ENCODE results near the gene ANKRD10. TPM values are rescaled to one million over a fixed set of nuclear protein-coding genes. Genes with fewer than 3 reads are reported as not detected.

Gene ANKRD10
- total RNA-seq, 1 experiment from 2014 or later, result 159 TPM

GRCh38 chr13:110907301-110907700, 7.6 kb downstream of the ANKRD10 start:
- Histone ChIP-seq H2AK5ac (ENCODE audit: insufficient read length, low read length) (no peak overlapping the region), H4K91ac (ENCODE audit: insufficient read length, low read depth, low read length) (no peak overlapping the region), H2BK120ac (ENCODE audit: low read depth, low read length, poor library complexity, severe bottlenecking) (no peak overlapping the region), H3K56ac (ENCODE audit: insufficient read length, low read depth, low read length) (no peak overlapping the region), H4K20me1 (ENCODE audit: control insufficient read depth, insufficient read depth, insufficient read length) (no peaks in the 10 kb centered on the region), H2AFZ (ENCODE audit: low read length) (no peak overlapping the region), H3K4ac (ENCODE audit: low read depth, low read length) (no peak overlapping the region), H3K27me3 (ENCODE audit: insufficient read depth, low read length) (no peaks in the 10 kb centered on the region), H4K5ac (ENCODE audit: insufficient read length, low read depth, low read length) (no peak overlapping the region), H3K23ac (ENCODE audit: insufficient read length, low read depth, low read length) (no peak overlapping the region), H3K27ac (ENCODE audit: insufficient read length, low read depth, low read length) (no peak overlapping the region), H3K4me1 (ENCODE audit: insufficient read depth, low read length) (peaks cover 20% of the 10 kb centered on the region), H2BK12ac (ENCODE audit: insufficient read length, low read depth, low read length) (no peak overlapping the region), H3K23me2 (ENCODE audit: insufficient read length, low read depth, low read length, poor library complexity, severe bottlenecking) (peaks cover 3% of the 10 kb centered on the region), H3K79me2 (ENCODE audit: insufficient read depth, low read length) (peaks cover 50% of the 10 kb centered on the region; the same call in 1 of the 2 replicates), H3K9ac (ENCODE audit: extremely low read depth, insufficient read length, low read length) (no peak overlapping the region), H2BK15ac (ENCODE audit: low read depth, low read length) (no peak overlapping the region), H2BK5ac (ENCODE audit: insufficient read length, low read length) (no peak overlapping the region), H3T11ph (ENCODE audit: low read length) (no peak overlapping the region), H3K18ac (ENCODE audit: insufficient read length, low read depth, low read length) (no peak overlapping the region), H4K8ac (replicated peaks; ENCODE audit: insufficient read length, low read depth, low read length) (no peak overlapping the region), H3K14ac (ENCODE audit: insufficient read depth, low read length) (no peak overlapping the region), H3K79me1 (ENCODE audit: insufficient read depth, low read depth, low read length, poor library complexity, severe bottlenecking) (no peaks in the 10 kb centered on the region), H2BK20ac (ENCODE audit: low read depth, low read length, poor library complexity, severe bottlenecking) (no peak overlapping the region), H3K4me2 (ENCODE audit: insufficient read depth, insufficient read length, low read length) (no peak overlapping the region), H3K9me3 (ENCODE audit: control insufficient read depth, low read depth, low read length) (no peaks in the 10 kb centered on the region)
- H3K27me3 Mint-ChIP-seq (ENCODE audit: low read depth), result no peaks in the 10 kb centered on the region
- TF ChIP-seq CTCF (conservative IDR thresholded peaks at IDR 0.05), result no peak
- H3K36me3 Mint-ChIP-seq (ENCODE audit: insufficient read depth in 1 of 3, low read depth in 3 of 3), result peaks cover 26 to 73% (median 72%) of the 10 kb centered on the region in 3 experiments
- no CpG with 5 or more reads among the region's 4 CpGs for WGBS (ENCODE audit: extremely low coverage, insufficient read length, low lambda C conversion rate)
- no peaks in the 10 kb centered on the region for H3K9me3 Mint-ChIP-seq
- no peak for DNase-seq
- peak overlapping the region; percentile 7 to 42; a peak in 3 of 5 replicates for H3K4me3 Mint-ChIP-seq
- H3K27ac Mint-ChIP-seq, result peak overlapping the region; percentile 92 to 99 (median 98); a peak in 6 of 7 replicates
- peaks cover 65% of the 10 kb centered on the region in 2 experiments for H3K4me1 Mint-ChIP-seq
